Mesothelial cell of epicardium (in vitro differentiated cells): Measurements from ENCODE around the gene VPS13C. TPM values are rescaled to one million over a fixed set of nuclear protein-coding genes. Genes with fewer than 3 reads are reported as not detected.

Experiments
- DNase-seq, 2 experiments: peaks; one replicate each; pipeline ENCODE4 v3.0.0; 2021; ENCODE audit warnings: low spot score in 2 of 2; ENCODE audit not compliant: unreplicated experiment in 2 of 2
- H3K27ac Mint-ChIP-seq: 2 replicates; pipeline ENCODE4 v1.8.0; 2021; ENCODE audit warnings: mixed read lengths
- H3K27me3 Mint-ChIP-seq: 2 replicates; pipeline ENCODE4 v1.8.0; 2021; ENCODE audit warnings: low read depth, mixed read lengths
- H3K36me3 Mint-ChIP-seq: 2 replicates; pipeline ENCODE4 v1.8.0; 2021; ENCODE audit warnings: mixed read lengths
- H3K4me1 Mint-ChIP-seq: 2 replicates; pipeline ENCODE4 v1.8.0; 2021; ENCODE audit warnings: mixed read lengths
- H3K4me3 Mint-ChIP-seq: 2 replicates; pipeline ENCODE4 v1.8.0; 2021; ENCODE audit warnings: mild to moderate bottlenecking, moderate library complexity, mixed read lengths
- H3K9me3 Mint-ChIP-seq: 2 replicates; pipeline ENCODE4 v1.8.0; 2021; ENCODE audit warnings: mixed read lengths
- CTCF ChIP-seq: fragments of 200-600 bp; sonication (generic); IDR thresholded peaks from one replicate; pipeline ENCODE4 v1.5.0; 2021; ENCODE audit warnings: antibody characterized with exemption; ENCODE audit not compliant: unreplicated experiment
- total RNA-seq: library from RNA; stranded (reverse); gene quantifications from 3 replicates; pipeline ENCODE4 v1.2.1, GENCODE V29; 2021

Gene VPS13C
- total RNA-seq, 1 donor from 2014 or later, result 44.7 TPM

DNA sequence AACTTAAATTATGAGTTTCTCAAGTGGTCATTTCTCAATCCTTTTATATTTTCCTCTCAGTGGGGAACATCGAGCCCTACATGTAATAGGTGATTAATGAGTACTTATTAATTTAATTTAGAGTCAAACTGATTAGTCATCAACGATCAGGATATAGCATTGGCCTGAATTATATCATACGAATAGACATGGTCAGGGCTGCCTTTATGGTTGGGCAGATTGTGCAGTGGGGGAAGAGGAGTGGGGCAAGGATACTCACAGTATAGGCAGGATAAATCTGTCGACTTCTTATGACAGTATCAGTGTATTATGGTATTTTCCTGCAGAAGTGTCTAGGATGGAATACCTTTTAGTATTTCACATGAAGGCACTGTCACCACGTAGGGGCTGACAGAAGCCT lies 33.6 kb upstream of the VPS13C start:
- Mint-ChIP-seq H3K27ac (no peak overlapping the region), H3K9me3 (no peaks in the 10 kb centered on the region), H3K36me3 (no peaks in the 10 kb centered on the region), H3K4me3 (no peak overlapping the region), H3K27me3 (peaks cover 10% of the 10 kb centered on the region), H3K4me1 (peaks cover 16% of the 10 kb centered on the region)
- no peak for TF ChIP-seq CTCF
- DNase-seq, result no peak

- TF ChIP-seq CTCF, result no peak
- no peaks in the 10 kb centered on the region for H3K36me3 Mint-ChIP-seq
- no peak for DNase-seq
- no peak overlapping the region for H3K4me3 Mint-ChIP-seq
- no peak overlapping the region for H3K27ac Mint-ChIP-seq
- no peaks in the 10 kb centered on the region for H3K9me3 Mint-ChIP-seq
- peaks cover 20% of the 10 kb centered on the region for H3K4me1 Mint-ChIP-seq
- no peaks in the 10 kb centered on the region for H3K27me3 Mint-ChIP-seq
Measured at GRCh38 chr15:62090988-62091387, 30.7 kb upstream of the VPS13C start.

DNA sequence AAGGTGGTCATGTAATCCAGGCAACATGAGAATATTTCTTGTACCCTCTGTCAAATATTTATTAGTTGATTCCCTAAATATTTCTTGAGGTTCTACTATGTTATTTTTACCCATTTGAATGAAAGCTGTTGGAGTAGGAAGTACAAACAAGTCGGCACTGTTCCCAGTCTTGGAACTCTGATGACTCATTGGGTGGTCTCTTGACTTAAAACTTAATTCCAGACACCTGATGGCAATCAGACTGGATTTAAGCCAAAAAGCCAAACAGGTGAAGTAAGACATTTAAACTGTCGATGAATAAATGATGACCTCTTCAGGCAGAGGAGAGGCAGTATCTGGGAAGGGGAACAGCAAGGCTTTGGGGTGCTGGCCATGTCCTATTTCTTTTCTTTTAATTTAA lies 29.4 kb upstream of the VPS13C start:
- no peaks in the 10 kb centered on the region for H3K27me3 Mint-ChIP-seq
- H3K27ac Mint-ChIP-seq, result no peak overlapping the region
- no peak overlapping the region for H3K4me3 Mint-ChIP-seq
- TF ChIP-seq CTCF, result no peak
- H3K9me3 Mint-ChIP-seq, result peaks cover 1% of the 10 kb centered on the region
- no peak for DNase-seq
- H3K36me3 Mint-ChIP-seq, result no peaks in the 10 kb centered on the region
- peaks cover 26% of the 10 kb centered on the region for H3K4me1 Mint-ChIP-seq

DNA sequence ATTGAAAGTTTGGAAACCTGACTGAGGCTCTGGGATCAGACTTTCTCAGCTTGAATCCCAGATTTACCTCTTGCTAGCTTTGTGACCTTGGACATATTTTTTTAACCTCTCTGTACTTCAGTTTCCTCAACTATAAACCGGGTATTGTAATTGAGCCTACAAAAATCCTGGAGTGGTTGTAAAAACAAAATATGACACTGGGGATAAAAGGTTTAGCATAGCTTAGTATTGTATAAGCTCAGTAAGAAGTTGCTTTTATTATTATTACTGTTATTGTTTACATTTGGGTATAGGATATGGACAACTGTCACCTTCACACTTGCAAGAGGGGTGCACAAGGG lies 28.1 kb upstream of the VPS13C start:
- no peak for DNase-seq
- Mint-ChIP-seq H3K9me3 (peaks cover 10% of the 10 kb centered on the region), H3K27me3 (no peaks in the 10 kb centered on the region), H3K4me1 (peaks cover 21% of the 10 kb centered on the region), H3K27ac (no peak overlapping the region), H3K4me3 (no peak overlapping the region), H3K36me3 (no peaks in the 10 kb centered on the region)
- no peak for TF ChIP-seq CTCF

DNA sequence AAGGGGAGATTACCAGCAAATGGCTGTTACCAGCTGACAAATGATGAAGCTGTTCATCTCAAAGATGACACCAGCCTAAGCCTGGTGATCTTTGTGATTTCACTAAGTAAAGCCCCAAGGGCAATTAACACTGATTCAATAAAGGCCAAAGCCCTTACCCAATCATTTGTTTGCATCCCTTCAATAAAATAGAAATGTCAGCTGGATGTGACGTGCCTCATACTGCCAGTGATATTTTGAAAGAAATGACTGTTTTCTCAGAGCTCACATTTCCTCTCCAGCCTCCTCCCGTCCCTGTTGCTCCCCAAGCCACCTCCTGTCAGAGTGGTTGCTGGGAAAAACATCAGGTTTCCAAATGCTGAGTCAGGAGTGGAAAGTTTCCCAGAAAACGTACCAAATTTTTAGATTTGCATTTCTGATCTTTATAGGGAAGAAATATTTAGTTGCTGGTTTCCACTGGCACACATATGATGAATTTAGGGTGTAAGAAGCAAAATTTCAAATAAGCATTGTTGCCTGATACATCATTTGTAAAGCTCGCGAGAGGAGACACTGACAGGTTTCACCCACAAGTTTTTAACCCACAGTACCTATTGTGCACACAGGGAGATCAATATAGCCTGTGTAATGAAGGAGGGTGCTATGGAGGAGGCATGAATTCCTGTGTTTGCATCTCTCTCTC lies 27.6 kb upstream of the VPS13C start:
- DNase-seq, result no peak

More for the DNA sequence above, 27.6 kb upstream of the VPS13C start:
- TF ChIP-seq CTCF, result no peak
- Mint-ChIP-seq H3K4me1 (peaks cover 17% of the 10 kb centered on the region), H3K27me3 (no peaks in the 10 kb centered on the region), H3K36me3 (no peaks in the 10 kb centered on the region), H3K27ac (no peak overlapping the region), H3K9me3 (peaks cover 16% of the 10 kb centered on the region), H3K4me3 (no peak overlapping the region)
